Naive B cell (primary cell): Measurements from ENCODE around the gene COL23A1. TPM values are rescaled to one million over a fixed set of nuclear protein-coding genes. Genes with fewer than 3 reads are reported as not detected.

ENCODE experiments used
- ATAC-seq, 2 donors: fragments of 150-1000 bp; cut with Tn5 transposase; 2 replicates each; pipeline ENCODE4 v1.10.0; 2021; ENCODE audit warnings: low read depth in 2 of 2, mild to moderate bottlenecking in 2 of 2, moderate library complexity in 2 of 2
- DNase-seq: peaks from one replicate; pipeline ENCODE4 v3.0.0; 2022
- H3K27ac Mint-ChIP-seq, 6 donors: one replicate each; pipeline ENCODE4 v1.8.0; 2020 to 2022; ENCODE audit warnings: mild to moderate bottlenecking in 6 of 6, mixed read lengths in 6 of 6, moderate library complexity in 5 of 6, inconsistent platforms in 2 of 6
- H3K27me3 Mint-ChIP-seq, 3 donors: one replicate each; pipeline ENCODE4 v1.8.0; 2021 to 2022; ENCODE audit warnings: mixed read lengths in 3 of 3, mild to moderate bottlenecking in 1 of 3
- H3K36me3 Mint-ChIP-seq, 2 donors: one replicate each; pipeline ENCODE4 v1.8.0; 2020 to 2022; ENCODE audit warnings: mixed read lengths in 2 of 2, inconsistent platforms in 1 of 2, mild to moderate bottlenecking in 1 of 2
- H3K4me1 Mint-ChIP-seq, 3 donors: one replicate each; pipeline ENCODE4 v1.8.0; 2020 to 2022; ENCODE audit warnings: mixed read lengths in 3 of 3, inconsistent platforms in 1 of 3, mild to moderate bottlenecking in 1 of 3, moderate library complexity in 1 of 3
- H3K4me3 Mint-ChIP-seq, 8 donors: one replicate each; pipeline ENCODE4 v1.8.0; 2020 to 2022; ENCODE audit warnings: mild to moderate bottlenecking in 8 of 8, mixed read lengths in 8 of 8, moderate library complexity in 8 of 8, inconsistent platforms in 2 of 8
- H3K9me3 Mint-ChIP-seq, 7 donors: one replicate each; pipeline ENCODE4 v1.8.0; 2020 to 2022; ENCODE audit warnings: mixed read lengths in 7 of 7, mild to moderate bottlenecking in 5 of 7, inconsistent platforms in 2 of 7, moderate library complexity in 1 of 7
- polyA plus RNA-seq, 6 donors: library from polyadenylated mRNA; unstranded; fragments of 300-500 nt; fragmentation: Illumina TruSeq; gene quantifications; one replicate each; pipeline ENCODE4 v1.2.3, GENCODE V29; 2021; ENCODE audit warnings: low read depth in 6 of 6

The COL23A1 gene
- under 1 TPM in 1 of 6 donors, not detected in 5; 0.16 TPM for polyA plus RNA-seq

DNA sequence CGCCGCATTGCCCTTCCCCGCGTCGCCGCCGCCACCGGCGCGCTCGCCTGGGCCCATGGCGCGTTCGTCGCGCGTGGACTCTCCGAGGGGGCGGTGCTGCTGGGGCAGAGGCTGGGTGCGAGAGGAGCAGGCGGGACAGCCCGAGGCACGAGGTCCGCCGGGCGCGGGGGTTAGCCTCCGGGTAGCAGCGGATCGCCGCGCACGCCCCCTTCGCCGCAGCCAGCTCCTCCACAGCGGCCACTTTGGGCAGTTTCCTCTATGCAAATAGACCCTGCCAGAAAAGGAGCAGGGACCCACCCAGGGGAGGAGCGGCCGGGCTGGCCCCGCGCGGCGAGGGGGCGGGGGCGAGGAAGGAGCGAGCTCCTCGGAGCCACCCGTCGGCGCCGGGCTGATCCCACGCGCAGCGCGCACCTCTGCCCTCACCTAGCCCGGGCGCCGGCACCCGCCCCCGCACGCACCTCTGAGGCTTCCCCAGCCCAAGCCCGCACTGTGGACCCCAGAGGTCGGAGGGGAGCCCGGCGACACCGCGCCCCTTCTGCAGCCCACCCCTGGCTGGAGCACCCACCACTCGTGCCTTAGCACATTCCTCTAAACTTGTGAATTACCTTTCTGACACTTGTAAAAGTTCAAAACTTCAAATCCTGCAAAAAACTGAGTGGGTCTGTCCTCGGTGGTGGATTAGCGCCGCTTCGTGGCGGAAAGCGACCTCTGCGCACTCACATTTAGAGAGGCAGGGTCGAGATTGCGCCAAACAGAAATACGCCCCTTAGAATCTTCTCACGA lies at the start of gene COL23A1:
TSS of gene COL23A1 (minus strand) at position 253 of the 783 bp plus-strand sequence.
- H3K27me3 Mint-ChIP-seq = peaks cover 44 to 57% (median 54%) of the 10 kb centered on the region in 3 donors
- H3K27ac Mint-ChIP-seq = no peak within 1 kb of the TSS
- H3K4me1 Mint-ChIP-seq = peaks cover 0 to 19% (median 16%) of the 10 kb centered on the region in 3 donors
- peaks cover 9 to 17% of the 10 kb centered on the region in 2 donors for H3K36me3 Mint-ChIP-seq
- peaks cover 12 to 22% (median 16%) of the 10 kb centered on the region in 7 donors for H3K9me3 Mint-ChIP-seq
- peak within 1 kb of the TSS; percentile 76 to 90 (median 84) for H3K4me3 Mint-ChIP-seq
- ATAC-seq (peak; percentile 61 to 72), DNase-seq (peak; percentile 18)

DNA sequence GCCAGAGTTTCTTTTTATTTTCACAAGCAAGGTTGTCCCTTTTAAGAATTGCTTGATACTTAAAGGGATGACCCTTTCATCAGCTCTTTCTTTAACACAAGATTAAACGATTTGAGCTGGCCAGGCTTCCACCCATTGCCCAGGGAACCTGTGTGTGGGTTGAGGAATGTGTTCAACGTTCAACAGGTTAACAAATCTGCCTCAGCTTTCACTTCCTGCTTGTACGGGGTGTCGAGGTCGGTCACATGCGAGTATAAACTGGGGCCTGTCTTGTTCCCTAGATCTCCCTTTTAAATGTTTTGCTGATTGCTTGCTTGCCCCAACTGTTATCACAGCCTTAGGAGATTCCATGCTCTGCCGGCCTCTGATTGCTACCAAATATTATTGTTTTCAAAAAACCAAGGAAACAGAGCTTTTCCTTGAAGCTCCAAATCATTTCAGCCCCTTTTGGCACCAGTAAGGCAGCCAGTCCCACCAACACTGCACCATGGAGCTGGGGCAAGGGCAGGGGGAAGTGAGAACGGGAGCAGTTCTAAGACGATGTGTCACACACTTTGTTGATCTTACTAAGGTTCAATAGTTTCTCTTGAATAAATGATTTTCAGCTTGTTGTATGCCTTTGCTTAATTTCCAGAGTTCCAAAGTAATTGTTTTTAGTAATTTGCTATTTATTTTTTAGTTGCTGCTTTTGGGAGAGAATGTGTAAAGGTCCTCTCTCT lies 47.3 kb upstream of the COL23A1 start:
- peak overlapping the region; percentile 57 to 96 (median 85) for H3K27ac Mint-ChIP-seq
- DNase-seq = peak; percentile 42
- H3K27me3 Mint-ChIP-seq = peaks cover 0 to 10% (median 0%) of the 10 kb centered on the region in 3 donors
- H3K36me3 Mint-ChIP-seq = no peaks in the 10 kb centered on the region
- peak overlapping the region in 5 of 8 donors; percentile 35 to 62 (median 51) for H3K4me3 Mint-ChIP-seq
- peak; percentile 88 to 91 for ATAC-seq
- peaks cover 4 to 15% (median 6%) of the 10 kb centered on the region in 3 donors for H3K4me1 Mint-ChIP-seq
- H3K9me3 Mint-ChIP-seq = peaks cover 0 to 7% (median 0%) of the 10 kb centered on the region in 7 donors

DNA sequence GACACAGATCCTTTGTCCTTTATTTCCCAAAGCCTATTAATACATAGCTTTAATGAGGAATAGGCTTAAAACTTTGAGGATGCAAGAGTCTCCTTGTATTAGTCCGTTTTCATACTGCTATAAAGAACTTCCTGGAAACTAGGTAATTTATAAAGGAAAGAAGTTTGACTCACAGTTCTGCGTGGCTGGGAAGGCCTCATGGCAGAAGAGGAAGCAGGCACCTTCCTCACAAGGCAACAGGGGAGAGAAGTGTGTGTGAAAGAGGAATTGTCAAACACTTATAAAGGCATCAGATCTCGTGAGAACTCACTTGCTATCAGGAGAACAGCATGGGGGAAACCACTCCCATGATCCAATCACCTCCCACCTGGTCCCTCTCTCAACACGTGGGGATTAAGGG lies 42.1 kb upstream of the COL23A1 start:
- no peak overlapping the region for H3K4me3 Mint-ChIP-seq
- no peaks in the 10 kb centered on the region for H3K36me3 Mint-ChIP-seq
- peaks cover 0 to 12% (median 2%) of the 10 kb centered on the region in 7 donors for H3K9me3 Mint-ChIP-seq
- H3K4me1 Mint-ChIP-seq = peaks cover 14 to 40% (median 21%) of the 10 kb centered on the region in 3 donors
- DNase-seq = no peak
- peak in 1 of 2 donors; percentile 39 for ATAC-seq
- no peaks in the 10 kb centered on the region for H3K27me3 Mint-ChIP-seq
- H3K27ac Mint-ChIP-seq = peak overlapping the region in 4 of 6 donors; percentile 13 to 71 (median 56)

DNA sequence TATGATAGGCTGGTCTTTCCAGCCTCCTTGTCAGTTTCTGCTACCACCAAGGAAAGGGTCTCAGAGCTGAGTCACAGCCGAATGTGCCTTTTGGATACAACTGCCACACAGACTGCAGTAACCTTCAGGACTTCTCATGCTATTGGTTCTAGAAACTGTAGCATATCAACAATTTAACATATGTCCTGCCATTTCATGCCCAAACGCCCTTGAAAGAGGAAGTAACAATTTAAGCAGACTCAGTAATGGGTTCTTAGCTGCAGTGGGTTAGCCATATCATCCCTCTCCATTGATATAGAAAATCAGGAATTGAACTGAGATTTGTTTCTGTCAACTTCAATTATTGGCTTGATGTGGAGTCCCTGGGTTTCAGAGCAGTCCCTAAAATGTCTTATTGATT lies 40.8 kb upstream of the COL23A1 start:
- peaks cover 14 to 36% (median 23%) of the 10 kb centered on the region in 3 donors for H3K4me1 Mint-ChIP-seq
- peaks cover 0 to 12% (median 2%) of the 10 kb centered on the region in 7 donors for H3K9me3 Mint-ChIP-seq
- peak; percentile 13 to 24 for ATAC-seq
- H3K27me3 Mint-ChIP-seq = no peaks in the 10 kb centered on the region
- peak; percentile 41 for DNase-seq
- peaks cover 0 to 7% of the 10 kb centered on the region in 2 donors for H3K36me3 Mint-ChIP-seq
- H3K4me3 Mint-ChIP-seq = peak overlapping the region in 3 of 8 donors; percentile 22 to 67 (median 30)
- H3K27ac Mint-ChIP-seq = peak overlapping the region in 5 of 6 donors; percentile 69 to 87 (median 71)

DNA sequence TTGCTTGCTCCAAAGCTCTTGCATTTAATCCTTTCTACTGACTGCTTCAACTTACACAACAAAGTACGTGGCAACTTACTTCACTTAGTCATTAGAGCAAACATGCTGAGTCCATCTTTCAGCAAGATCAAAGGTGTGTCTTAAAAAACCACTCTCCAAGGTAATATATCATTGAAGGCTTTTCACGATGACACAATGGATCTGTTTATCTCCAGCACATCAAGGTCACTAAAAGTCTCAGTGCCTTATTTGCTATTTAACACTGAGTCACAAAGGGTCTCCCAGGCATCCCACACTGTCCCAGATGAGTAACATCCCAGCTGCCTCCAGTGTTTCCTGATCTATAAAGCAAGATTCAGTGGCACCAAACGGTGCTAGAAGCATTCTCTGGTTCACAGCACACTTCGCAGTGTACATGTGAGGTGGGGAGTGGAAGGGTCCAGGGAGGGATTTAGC lies 40.3 kb upstream of the COL23A1 start:
- peak overlapping the region in 3 of 6 donors; percentile 71 to 88 (median 87) for H3K27ac Mint-ChIP-seq
- ATAC-seq (no peak), DNase-seq (no peak)

DNA sequence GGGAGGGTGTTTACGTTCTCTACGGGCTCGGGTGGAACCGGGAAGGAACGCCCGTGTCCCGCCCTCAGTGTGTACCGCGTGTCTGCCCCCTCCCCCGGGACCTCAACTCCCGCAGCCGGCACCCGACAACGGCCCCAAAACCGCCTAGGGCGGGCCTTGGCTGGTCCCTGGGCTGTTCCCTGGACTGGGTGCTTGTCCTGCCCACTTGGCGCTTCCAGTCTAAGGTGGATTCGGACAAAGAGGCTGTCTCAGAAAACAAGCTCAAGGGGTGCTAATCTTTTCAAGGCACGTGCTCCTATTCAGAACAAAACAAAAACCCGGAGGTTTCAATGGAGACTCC lies 37.0 kb upstream of the COL23A1 start:
- Mint-ChIP-seq H3K36me3 (peaks cover 1 to 16% of the 10 kb centered on the region in 2 donors), H3K4me1 (peaks cover 37 to 59% (median 56%) of the 10 kb centered on the region in 3 donors), H3K9me3 (peaks cover 0 to 4% (median 2%) of the 10 kb centered on the region in 7 donors), H3K27ac (peak overlapping the region in 5 of 6 donors; percentile 64 to 99 (median 88)), H3K4me3 (peak overlapping the region; percentile 64 to 100 (median 96)), H3K27me3 (no peaks in the 10 kb centered on the region)
- ATAC-seq (no peak), DNase-seq (no peak)

More for the DNA sequence above, 40.3 kb upstream of the COL23A1 start:
- Mint-ChIP-seq H3K36me3 (peaks cover 0 to 7% of the 10 kb centered on the region in 2 donors), H3K27me3 (no peaks in the 10 kb centered on the region), H3K9me3 (peaks cover 0 to 12% (median 2%) of the 10 kb centered on the region in 7 donors), H3K4me1 (peaks cover 19 to 41% (median 27%) of the 10 kb centered on the region in 3 donors), H3K4me3 (peak overlapping the region in 4 of 8 donors; percentile 6 to 67 (median 26))

DNA sequence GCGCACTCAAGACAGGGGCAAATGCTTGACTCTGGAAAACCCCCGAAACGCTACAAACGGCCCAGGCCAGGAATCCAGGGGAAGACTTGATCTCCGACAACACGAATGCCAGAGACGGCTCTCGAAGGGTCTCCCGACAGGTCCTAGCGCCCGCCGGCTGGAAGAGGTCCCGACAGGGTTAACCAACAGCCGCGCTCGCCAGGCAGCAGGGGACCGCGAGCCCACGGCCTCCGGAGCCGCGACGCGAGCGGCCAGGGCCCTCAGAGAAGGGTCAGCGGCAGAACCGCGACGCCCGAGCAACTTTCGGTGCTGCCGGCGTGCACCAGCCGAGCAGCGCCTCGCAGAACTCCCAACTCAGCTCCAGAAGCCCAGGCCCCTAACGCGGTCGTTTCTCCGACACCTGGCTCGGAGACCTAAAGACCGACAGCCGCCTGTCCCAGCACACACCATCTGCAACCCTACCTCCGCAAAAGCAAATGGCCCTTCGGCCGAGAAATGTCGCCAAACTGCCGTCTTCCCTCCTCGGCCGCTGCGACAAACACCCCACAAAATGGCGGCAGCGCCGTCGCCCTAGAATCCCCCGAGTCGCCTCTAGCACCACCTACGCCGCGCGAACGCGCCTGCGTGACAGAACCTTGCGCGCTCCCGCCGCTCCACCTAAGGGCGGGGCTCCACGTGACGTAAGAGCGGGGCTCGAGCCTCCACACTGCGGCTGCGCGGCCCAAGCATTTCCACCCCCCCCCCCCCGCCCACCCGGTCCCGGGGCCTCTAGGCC lies 36.5 kb upstream of the COL23A1 start, which contains the start of gene CLK4:
TSS of gene CLK4 (minus strand) at position 567 of the 775 bp plus-strand sequence. CDS start 3,634 bp downstream, outside the sequence.
- H3K9me3 Mint-ChIP-seq = no peaks in the 10 kb centered on the region
- H3K4me3 Mint-ChIP-seq = peak within 1 kb of the TSS; percentile 94 to 100 (median 99)
- no peaks in the 10 kb centered on the region for H3K27me3 Mint-ChIP-seq
- ATAC-seq = peak; percentile 80 to 83
- H3K4me1 Mint-ChIP-seq = peaks cover 34 to 56% (median 53%) of the 10 kb centered on the region in 3 donors
- H3K27ac Mint-ChIP-seq = peak within 1 kb of the TSS; percentile 98 to 100 (median 99)
- peak; percentile 96 for DNase-seq
- peaks cover 4 to 16% of the 10 kb centered on the region in 2 donors for H3K36me3 Mint-ChIP-seq

DNA sequence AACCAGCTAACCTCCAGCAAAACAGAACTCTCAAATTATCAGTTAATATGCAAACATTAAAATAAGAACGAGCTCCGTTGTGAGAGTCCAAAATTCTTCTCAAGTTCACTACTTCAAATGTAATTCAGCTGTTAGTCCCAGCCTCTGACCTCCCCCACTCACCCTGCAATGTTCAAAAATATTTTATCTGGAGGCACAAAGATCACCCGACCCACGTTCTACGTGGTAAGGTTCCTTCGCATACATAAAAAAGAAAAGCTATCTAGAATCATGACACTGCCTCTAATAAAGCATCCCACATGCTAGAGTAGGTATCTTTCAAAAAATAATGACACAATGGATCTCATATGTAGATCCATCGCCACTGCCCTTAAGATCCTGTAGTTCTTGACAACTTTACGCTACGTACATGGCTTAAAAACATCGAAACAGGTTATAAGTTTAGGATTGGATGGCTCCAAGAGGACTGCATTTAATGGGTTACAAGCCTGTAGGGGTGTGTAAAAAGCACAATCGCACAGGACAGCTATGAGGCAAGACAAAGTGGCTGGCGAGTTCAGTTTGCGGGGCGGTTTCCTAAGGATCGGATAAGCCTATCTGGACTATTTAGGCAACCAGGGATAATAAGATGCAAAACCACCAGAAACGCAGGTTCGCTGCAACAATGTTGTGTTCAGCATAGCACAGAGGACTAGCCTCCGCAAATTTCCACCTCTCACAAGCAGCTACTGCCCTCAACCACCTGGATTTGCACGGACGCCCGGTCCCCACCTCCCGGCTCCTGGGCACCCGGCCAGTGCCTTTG lies 35.7 kb upstream of the COL23A1 start:
- Mint-ChIP-seq H3K9me3 (no peaks in the 10 kb centered on the region), H3K4me3 (peak overlapping the region; percentile 94 to 100 (median 99)), H3K27ac (peak overlapping the region; percentile 92 to 100 (median 99)), H3K4me1 (peaks cover 34 to 52% (median 45%) of the 10 kb centered on the region in 3 donors), H3K27me3 (no peaks in the 10 kb centered on the region), H3K36me3 (peaks cover 4 to 16% of the 10 kb centered on the region in 2 donors)
- ATAC-seq (peak in 1 of 2 donors; percentile 8), DNase-seq (no peak)

DNA sequence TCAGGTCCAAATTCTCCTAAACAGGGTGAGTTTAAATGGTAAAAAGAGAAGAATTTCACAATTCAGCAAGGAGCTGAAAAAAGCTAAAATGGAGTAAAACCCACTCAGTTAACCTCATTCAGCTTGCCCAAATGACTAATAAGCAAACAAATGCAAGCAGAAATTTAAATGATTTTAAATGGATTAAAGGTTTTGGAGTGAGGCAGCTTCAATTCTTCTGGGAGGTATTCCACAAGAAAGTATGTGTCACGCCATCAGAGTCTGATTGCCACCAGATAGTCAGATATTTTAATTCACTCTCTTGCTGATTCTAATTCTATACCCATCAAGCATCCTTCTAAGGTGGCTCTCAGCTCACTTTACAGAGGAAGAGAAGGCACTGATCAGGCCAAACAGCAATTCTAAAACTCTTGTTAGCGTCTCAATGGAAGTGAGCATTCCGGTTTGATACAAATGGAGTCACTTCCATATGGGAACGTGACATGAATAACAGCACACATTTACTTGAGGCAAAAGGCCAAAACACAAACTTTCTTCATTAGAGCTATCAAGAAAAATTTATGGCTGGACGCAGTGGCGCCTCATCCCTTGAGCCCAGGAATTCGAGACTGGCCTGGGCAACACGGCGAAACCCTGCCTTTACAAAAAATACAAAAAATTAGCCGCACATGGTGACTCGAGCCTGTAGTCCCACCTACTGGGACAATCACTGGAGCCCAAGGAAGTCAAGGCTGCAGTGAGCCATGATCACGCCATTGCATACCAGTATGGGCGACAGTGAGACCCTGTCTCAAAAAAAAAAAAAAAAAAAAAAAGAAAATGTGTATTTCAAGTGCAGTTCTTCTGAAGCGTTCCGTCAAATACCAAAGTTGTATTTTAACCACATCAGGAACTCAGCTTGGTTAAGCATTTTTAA lies 34.7 kb upstream of the COL23A1 start:
- peaks cover 14 to 24% of the 10 kb centered on the region in 2 donors for H3K36me3 Mint-ChIP-seq
- no peaks in the 10 kb centered on the region for H3K27me3 Mint-ChIP-seq
- H3K9me3 Mint-ChIP-seq = no peaks in the 10 kb centered on the region
- DNase-seq = no peak
- peak overlapping the region; percentile 94 to 100 (median 99) for H3K4me3 Mint-ChIP-seq
- H3K4me1 Mint-ChIP-seq = peaks cover 27 to 53% (median 45%) of the 10 kb centered on the region in 3 donors
- H3K27ac Mint-ChIP-seq = peak overlapping the region; percentile 24 to 100 (median 98)
- no peak for ATAC-seq

DNA sequence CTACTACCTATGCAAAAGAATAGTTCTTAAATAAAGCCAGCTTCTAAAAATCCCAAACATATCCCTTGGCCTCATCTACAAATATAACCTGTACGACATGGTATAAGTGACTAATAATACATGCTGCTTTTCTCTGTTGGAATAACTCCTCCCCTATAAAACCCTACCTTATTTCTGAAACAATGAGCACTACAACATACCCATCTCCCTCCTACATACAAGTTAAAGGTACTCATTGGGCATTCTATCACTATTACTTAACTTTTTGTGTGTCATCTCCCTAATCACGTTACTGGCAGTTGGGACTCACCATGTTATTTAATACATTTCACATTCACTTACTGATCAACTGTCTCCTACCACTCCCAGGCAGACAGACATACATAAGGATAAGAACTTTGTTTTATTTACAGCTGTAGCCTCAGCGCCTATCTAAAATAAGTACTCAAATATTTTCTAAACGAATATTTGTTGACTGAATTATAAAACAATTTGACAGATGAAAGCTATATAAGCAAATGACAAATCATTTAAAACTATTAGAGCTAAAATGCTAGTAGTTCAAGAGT lies 32.6 kb upstream of the COL23A1 start:
- peaks cover 25 to 35% of the 10 kb centered on the region in 2 donors for H3K36me3 Mint-ChIP-seq
- H3K27me3 Mint-ChIP-seq = no peaks in the 10 kb centered on the region
- H3K4me3 Mint-ChIP-seq = peak overlapping the region in 2 of 8 donors; percentile 7 to 99
- H3K27ac Mint-ChIP-seq = peak overlapping the region in 5 of 6 donors; percentile 1 to 79 (median 30)
- peaks cover 36 to 59% (median 44%) of the 10 kb centered on the region in 3 donors for H3K4me1 Mint-ChIP-seq
- DNase-seq (no peak), ATAC-seq (no peak)
- H3K9me3 Mint-ChIP-seq = no peaks in the 10 kb centered on the region

DNA sequence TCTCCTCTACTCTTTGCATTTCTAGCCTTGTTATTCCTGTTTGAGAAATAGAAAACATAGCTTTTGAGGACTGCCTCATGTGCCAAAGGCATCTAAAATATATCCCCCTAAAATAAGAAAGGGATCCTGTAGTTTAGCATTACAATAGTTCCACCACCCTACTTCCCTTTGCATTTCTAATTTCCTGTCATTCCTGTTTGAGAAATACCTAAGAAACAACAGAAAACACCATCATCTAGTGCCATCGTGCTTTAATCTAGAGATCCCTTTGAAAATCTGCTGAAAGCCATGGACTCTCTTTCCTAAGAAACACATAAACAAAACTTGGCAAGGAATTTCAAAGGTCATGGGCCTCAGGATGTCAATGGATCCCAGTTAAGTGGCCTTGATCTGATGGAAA lies 29.2 kb upstream of the COL23A1 start:
- Mint-ChIP-seq H3K9me3 (no peaks in the 10 kb centered on the region), H3K27ac (peak overlapping the region in 1 of 6 donors; percentile 65), H3K4me1 (peaks cover 28 to 39% (median 30%) of the 10 kb centered on the region in 3 donors), H3K36me3 (peaks cover 35 to 36% of the 10 kb centered on the region in 2 donors), H3K4me3 (no peak overlapping the region), H3K27me3 (no peaks in the 10 kb centered on the region)
- ATAC-seq (no peak), DNase-seq (no peak)
